GM20000 (cell line): Measurements from ENCODE around the gene TRIM10.
"Not testable (repeated sequence)": the region's sequence is repeated elsewhere in the genome, so short reads cannot be mapped to it uniquely, and the experiment has no call there.

Experiments
- DNase-seq: peaks from one replicate; pipeline ENCODE4 v3.0.0; 2012; ENCODE audit warnings: low spot score
- TF ChIP-seq, protein P1 (sequence below): IDR thresholded peaks from 2 replicates; pipeline ENCODE4 v1.5.1; 2012; ENCODE audit warnings: mild to moderate bottlenecking, control low read depth; ENCODE audit errors: extremely low read depth, missing control alignments

TRIM10 gene

DNA sequence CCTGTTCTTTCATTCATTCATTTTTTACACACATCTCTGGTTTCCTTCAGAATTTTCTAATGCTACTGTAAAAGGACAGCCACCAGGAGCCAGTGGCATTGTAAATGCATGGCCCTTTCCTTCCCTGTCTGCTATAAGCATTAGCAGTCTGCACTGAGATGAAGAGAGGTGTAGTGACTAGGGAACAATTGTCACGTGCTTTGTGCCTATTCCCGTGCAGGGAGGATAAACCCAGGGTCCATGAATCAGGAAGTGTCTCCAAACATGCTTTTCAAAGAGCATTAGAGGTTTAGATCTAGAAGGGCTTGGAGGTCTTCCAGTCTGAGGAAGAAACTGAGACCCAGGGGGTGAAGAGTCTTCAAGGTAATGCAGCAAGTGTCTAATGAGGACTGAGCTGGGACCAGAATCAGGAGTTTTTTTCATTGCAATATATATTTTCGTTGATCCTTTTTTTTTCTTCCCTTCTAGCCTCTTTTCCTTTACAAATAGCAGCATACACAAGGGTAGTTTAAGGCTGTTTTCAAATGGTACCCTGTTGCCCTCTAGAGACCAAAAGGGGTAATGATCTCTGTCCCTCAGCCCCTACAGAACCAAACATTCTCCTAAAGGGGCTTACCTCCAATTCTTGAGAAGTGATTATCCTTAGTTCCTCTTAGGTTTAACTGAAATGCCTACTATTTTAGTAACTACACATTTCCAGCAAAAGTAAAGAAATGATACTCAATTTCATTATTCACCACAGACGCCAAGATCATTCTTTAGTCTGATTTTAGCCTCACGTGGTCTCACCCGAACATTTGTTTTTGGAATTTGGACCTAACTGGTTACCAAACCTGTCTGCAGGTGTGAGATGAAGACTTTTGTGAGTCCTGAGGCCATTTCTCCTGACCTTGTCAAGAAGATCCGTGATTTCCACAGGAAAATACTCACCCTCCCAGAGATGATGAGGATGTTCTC, 8.9 kb upstream of the TRIM10 start:
- peak; percentile 77 for DNase-seq

DNA sequence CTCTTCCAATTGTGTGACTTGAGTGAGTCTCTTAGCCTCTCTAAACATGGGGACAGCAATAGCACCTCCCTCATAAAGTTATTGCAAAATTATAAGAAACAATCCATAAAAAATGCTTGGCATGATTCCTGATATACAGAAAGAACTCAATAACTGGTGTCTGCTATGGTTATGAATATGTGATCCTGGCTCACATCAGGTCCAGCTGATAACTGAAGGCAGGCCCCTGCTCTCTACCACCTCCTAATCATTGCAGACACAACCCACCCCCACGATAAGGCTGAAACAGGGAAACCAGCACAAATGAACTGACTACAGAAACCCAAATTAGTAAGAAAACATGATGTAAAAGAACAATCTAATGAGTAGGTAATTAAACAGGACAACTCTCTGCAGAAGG, 7.7 kb upstream of the TRIM10 start:
- TF ChIP-seq, protein P1, sequence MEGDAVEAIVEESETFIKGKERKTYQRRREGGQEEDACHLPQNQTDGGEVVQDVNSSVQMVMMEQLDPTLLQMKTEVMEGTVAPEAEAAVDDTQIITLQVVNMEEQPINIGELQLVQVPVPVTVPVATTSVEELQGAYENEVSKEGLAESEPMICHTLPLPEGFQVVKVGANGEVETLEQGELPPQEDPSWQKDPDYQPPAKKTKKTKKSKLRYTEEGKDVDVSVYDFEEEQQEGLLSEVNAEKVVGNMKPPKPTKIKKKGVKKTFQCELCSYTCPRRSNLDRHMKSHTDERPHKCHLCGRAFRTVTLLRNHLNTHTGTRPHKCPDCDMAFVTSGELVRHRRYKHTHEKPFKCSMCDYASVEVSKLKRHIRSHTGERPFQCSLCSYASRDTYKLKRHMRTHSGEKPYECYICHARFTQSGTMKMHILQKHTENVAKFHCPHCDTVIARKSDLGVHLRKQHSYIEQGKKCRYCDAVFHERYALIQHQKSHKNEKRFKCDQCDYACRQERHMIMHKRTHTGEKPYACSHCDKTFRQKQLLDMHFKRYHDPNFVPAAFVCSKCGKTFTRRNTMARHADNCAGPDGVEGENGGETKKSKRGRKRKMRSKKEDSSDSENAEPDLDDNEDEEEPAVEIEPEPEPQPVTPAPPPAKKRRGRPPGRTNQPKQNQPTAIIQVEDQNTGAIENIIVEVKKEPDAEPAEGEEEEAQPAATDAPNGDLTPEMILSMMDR: no peak
- DNase-seq: no peak

More for the DNA sequence above, 8.9 kb upstream of the TRIM10 start:
- TF ChIP-seq, protein P1: peak; percentile 71

GRCh38 chr6:30167101-30167500, 6.1 kb upstream of the TRIM10 start:
- no peak for DNase-seq
- TF ChIP-seq, protein P1: no peak

DNA sequence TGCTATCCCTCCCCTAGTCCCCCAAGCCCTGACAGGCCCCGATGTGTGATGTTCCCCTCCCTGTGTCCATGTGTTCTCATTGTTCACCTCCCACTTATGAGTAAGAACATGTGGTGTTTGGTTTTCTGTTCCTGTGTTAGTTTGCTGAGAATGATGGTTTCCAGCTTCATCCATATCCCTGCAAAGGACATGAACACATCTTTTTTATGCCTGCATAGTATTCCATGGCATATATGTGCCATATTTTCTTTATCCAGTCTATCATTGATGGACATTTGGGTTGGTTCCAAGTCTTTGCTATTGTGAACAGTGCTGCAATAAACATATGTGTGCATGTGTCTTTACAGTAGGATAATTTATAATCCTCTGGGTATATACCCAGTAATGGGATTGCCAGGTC, 4.2 kb upstream of the TRIM10 start:
- not testable (repeated sequence) for DNase-seq

- TF ChIP-seq, protein P1: no peak
- no peak for DNase-seq
Measured at GRCh38 chr6:30164714-30165113, 3.7 kb upstream of the TRIM10 start.

GRCh38 chr6:30163918-30164654, 3.1 kb upstream of the TRIM10 start:
- DNase-seq: no peak
- TF ChIP-seq, protein P1: no peak

DNA sequence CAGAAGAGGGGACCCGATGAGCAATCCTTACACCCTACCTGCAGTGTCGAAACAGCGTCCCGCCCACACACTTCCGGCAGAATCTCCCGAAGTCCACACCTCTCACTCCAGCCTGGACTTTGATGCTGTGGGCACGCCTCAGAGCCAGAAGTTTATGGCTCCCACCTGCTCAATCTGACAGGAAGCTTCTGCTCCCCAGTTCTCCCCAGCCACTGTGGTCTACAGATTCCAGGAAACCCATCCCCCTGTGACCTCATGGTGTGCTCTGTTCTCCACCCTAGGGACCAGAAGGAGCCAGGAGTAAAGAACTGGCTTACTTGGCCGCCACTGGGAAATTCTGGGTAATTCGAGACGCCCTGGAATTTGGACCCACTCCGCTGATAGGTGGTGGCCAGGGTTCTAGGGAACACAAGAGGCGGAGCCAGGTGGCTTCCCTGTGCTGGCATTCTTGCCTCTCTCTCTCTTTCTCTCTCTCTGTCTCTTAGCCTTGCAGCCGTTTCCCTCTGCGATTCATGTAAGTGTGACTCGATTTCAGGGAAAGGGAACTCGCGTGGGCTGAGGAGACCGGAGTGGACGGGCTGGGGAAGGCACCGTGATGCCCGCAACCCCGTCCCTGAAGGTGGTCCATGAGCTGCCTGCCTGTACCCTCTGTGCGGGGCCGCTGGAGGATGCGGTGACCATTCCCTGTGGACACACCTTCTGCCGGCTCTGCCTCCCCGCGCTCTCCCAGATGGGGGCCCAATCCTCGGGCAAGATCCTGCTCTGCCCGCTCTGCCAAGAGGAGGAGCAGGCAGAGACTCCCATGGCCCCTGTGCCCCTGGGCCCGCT, 2.3 kb upstream of the TRIM10 start, which contains the start of gene TRIM15:
TSS of gene TRIM15 (plus strand) at position 457 of the 828 bp plus-strand sequence. CDS start at position 596, 139 bp downstream.
- TF ChIP-seq, protein P1: no peak
- no peak for DNase-seq
